Cardiac muscle cell (in vitro differentiated cells and primary cell): ENCODE data around the gene APBB3. TPM values are rescaled to one million over a fixed set of nuclear protein-coding genes. Genes with fewer than 3 reads are reported as not detected.
"Not testable (repeated sequence)": the region's sequence is repeated elsewhere in the genome, so short reads cannot be mapped to it uniquely, and the experiment has no call there.

ENCODE experiments used
- DNase-seq, 2 donors: peaks; one replicate each; pipeline versions ENCODE4 v3.0.0 to v3.0.0-alpha.2; 2010 to 2017; ENCODE audit warnings: low read depth in 1 of 2, low spot score in 1 of 2
- H3K27ac ChIP-seq: fragments of 200-600 bp; sonication (generic); 2 replicates; pipeline ENCODE4 v1.5.1; 2016
- H3K27me3 ChIP-seq: fragments of 200-600 bp; sonication (generic); 2 replicates; pipeline ENCODE4 v1.6.0; 2016; ENCODE audit warnings: control low read depth
- H3K36me3 ChIP-seq: fragments of 200-600 bp; sonication (generic); 2 replicates; pipeline ENCODE4 v1.5.1; 2016; ENCODE audit warnings: control low read depth
- H3K4me1 ChIP-seq: fragments of 200-600 bp; sonication (generic); 2 replicates; pipeline ENCODE4 v1.8.1; 2017; ENCODE audit warnings: low read depth, mild to moderate bottlenecking, mixed run types
- H3K4me3 ChIP-seq: fragments of 200-600 bp; sonication (generic); 2 replicates; pipeline ENCODE4 v1.5.1; 2016; ENCODE audit warnings: mild to moderate bottlenecking
- H3K9me3 ChIP-seq: fragments of 200-600 bp; sonication (generic); 2 replicates; pipeline ENCODE4 v1.5.1; 2017; ENCODE audit warnings: low read depth, mild to moderate bottlenecking, control low read depth
- polyA plus RNA-seq: library from polyadenylated mRNA; unstranded; fragments of >200 nt; fragmentation: Nextera tagmentation; extraction: Ambion mirVana; gene quantifications from 2 replicates; pipeline ENCODE4 v1.2.1, GENCODE V29; 2016
- total RNA-seq: library from RNA; depleted of rRNA; stranded (reverse); fragments of >200 nt; gene quantifications from 2 replicates; pipeline ENCODE4 v1.2.3, GENCODE V29; 2016
- TF ChIP-seq, protein P1 (sequence below): IDR thresholded peaks from 2 replicates; pipeline ENCODE4 v1.5.1; 2012; ENCODE audit warnings: low read depth, mild to moderate bottlenecking, low read length

APBB3 gene
- total and polyA plus RNA-seq, 2 experiments from 2014 or later, result 45.4 to 61.8 TPM

DNA sequence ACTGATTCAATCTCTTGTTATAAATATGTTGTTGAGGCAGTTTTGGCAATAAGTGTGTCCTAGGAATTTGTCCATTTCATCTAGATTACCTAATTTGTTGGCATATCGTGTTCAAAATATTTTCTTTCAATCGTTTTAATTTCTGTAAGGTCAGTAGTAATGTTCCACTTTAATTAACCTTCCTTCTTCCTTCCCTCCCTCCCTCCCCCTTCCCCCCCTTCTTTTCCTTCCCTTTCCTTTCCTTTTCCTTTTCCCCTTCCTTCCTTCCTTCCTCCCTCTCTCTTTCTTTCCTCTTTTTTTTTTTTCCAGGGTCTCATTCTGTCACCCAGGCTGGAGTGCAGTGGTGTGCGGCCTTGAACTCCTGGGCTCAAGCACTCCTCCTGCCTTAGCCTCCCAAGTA, 41.5 kb upstream of the APBB3 start:
- TF ChIP-seq, protein P1, sequence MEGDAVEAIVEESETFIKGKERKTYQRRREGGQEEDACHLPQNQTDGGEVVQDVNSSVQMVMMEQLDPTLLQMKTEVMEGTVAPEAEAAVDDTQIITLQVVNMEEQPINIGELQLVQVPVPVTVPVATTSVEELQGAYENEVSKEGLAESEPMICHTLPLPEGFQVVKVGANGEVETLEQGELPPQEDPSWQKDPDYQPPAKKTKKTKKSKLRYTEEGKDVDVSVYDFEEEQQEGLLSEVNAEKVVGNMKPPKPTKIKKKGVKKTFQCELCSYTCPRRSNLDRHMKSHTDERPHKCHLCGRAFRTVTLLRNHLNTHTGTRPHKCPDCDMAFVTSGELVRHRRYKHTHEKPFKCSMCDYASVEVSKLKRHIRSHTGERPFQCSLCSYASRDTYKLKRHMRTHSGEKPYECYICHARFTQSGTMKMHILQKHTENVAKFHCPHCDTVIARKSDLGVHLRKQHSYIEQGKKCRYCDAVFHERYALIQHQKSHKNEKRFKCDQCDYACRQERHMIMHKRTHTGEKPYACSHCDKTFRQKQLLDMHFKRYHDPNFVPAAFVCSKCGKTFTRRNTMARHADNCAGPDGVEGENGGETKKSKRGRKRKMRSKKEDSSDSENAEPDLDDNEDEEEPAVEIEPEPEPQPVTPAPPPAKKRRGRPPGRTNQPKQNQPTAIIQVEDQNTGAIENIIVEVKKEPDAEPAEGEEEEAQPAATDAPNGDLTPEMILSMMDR, result no peak
- H3K27ac ChIP-seq, result no peak overlapping the region
- H3K27me3 ChIP-seq, result no peaks in the 10 kb centered on the region
- no peak overlapping the region for H3K4me3 ChIP-seq
- H3K9me3 ChIP-seq, result no peaks in the 10 kb centered on the region
- H3K36me3 ChIP-seq, result no peaks in the 10 kb centered on the region
- no peak for DNase-seq
- H3K4me1 ChIP-seq, result no peaks in the 10 kb centered on the region

DNA sequence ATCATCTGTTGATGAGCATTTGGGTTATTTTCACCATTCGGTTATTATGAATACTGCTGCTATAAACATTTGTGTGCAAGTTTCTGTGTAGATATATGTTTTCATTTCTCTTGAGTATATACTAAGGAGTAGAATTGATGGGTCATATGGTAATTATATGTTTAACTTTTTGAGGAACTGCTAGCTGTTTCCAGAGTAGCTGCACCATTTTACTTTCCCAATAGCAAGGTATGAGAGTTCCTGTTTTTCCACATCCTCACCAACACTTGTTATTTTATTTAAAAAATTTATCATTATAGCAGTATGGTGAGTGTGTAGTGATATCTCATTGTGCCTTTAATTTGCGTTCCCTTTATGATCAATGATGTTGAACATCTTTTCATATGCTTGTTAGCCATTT, 39.3 kb upstream of the APBB3 start:
- Histone ChIP-seq H3K4me3 (no peak overlapping the region), H3K4me1 (no peaks in the 10 kb centered on the region), H3K9me3 (no peaks in the 10 kb centered on the region), H3K27ac (no peak overlapping the region), H3K27me3 (no peaks in the 10 kb centered on the region), H3K36me3 (no peaks in the 10 kb centered on the region)
- DNase-seq, result no peak
- TF ChIP-seq, protein P1, result no peak

DNA sequence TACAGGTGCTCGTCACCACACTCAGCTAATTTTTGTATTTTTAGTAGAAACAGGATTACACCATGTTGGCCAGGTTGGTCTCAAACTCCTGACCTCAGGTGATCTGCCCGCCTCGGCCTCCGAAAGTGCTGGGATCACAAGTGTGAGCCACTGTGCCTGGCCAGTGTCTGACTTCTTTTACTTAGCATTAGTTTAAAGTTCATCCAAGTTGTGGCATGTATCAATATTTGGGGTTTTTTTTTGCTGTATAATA, 39.0 kb upstream of the APBB3 start:
- H3K27ac ChIP-seq, H3K36me3 ChIP-seq, H3K4me1 ChIP-seq, H3K27me3 ChIP-seq, H3K9me3 ChIP-seq, DNase-seq, H3K4me3 ChIP-seq: not testable (repeated sequence)

DNA sequence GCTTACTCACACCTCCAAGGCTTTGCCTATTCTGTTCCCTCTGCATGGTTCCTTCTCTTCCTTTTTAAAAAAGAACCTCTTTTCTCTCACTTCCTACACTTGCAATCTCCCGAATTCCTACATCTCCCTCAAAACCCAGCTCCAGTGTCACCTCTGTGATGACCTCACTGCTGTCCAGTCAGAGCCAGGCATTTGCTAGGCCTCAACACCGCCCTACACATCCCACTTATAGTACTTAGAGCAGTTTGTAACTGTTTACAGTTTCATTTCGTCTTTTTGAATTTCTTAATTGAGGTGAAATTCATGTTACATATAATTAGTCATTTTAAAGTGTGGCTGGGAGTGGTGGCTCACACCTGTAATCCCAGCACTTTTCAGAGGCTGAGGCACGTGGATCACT, 37.7 kb upstream of the APBB3 start:
- no peak overlapping the region for H3K27ac ChIP-seq

DNA sequence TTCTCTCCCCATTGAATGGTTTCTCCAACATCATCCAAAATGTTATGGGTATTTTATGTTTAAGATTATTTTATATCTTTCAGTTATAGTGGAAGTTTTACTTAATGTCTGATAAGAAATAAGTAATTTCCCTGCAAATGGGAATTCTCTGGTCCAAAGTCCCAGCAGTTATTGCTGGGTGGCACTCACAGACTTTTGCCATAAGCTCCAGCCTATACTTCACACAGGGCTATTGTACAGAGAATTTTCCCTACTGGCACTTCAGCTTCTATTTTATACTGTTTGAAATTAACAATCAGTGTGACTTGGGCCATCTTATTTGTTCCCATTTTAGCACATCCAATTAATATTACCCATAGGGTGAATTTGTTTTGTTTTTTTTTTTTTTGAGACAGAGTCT, 35.7 kb upstream of the APBB3 start:
- Histone ChIP-seq H3K27ac (no peak overlapping the region), H3K4me3 (no peak overlapping the region), H3K4me1 (no peaks in the 10 kb centered on the region), H3K9me3 (no peaks in the 10 kb centered on the region), H3K27me3 (no peaks in the 10 kb centered on the region), H3K36me3 (no peaks in the 10 kb centered on the region)
- TF ChIP-seq, protein P1, result no peak
- no peak for DNase-seq

More for the DNA sequence above, 37.7 kb upstream of the APBB3 start:
- no peak overlapping the region for H3K4me3 ChIP-seq
- H3K27me3 ChIP-seq, result no peaks in the 10 kb centered on the region
- no peaks in the 10 kb centered on the region for H3K36me3 ChIP-seq
- H3K4me1 ChIP-seq, result no peaks in the 10 kb centered on the region
- DNase-seq, result no peak
- TF ChIP-seq, protein P1, result no peak
- no peaks in the 10 kb centered on the region for H3K9me3 ChIP-seq

DNA sequence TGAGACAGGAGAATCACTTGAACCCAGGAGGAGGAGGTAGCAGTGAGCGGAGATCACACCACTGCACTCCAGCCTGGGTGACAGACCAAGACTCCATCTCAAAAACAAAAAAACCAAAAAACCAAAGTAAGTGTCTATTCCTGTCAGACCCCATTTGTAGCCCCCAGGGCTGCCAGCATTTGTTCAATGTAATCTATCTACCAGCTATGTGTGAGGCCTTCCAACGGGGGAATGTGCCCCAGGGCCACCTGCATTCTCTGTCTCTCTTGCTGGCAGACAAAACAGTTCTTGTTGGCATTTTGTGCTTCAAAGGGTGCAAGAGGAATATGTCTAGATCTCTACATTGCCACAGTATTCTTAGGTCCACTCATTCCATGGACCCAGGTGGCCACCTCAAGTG, 34.4 kb upstream of the APBB3 start:
- TF ChIP-seq, protein P1, result no peak
- Histone ChIP-seq H3K9me3 (no peaks in the 10 kb centered on the region), H3K36me3 (no peaks in the 10 kb centered on the region), H3K4me1 (no peaks in the 10 kb centered on the region), H3K27ac (no peak overlapping the region), H3K4me3 (no peak overlapping the region), H3K27me3 (no peaks in the 10 kb centered on the region)
- no peak for DNase-seq
